Breast epithelium (tissue), 4 donors: ENCODE results near the gene ARHGAP15. TPM values are rescaled to one million over a fixed set of nuclear protein-coding genes. Genes with fewer than 3 reads are reported as not detected.

Source experiments
- DNase-seq, 2 donors: peaks; one replicate each; pipeline ENCODE4 v3.0.0-alpha.2; 2019; ENCODE audit warnings: low spot score in 2 of 2
- H3K27ac ChIP-seq, 2 donors: fragments of 200-600 bp; sonication (generic) in 1 of 2; one replicate each; pipeline ENCODE4 v1.5.1; 2016 to 2019; ENCODE audit warnings: mild to moderate bottlenecking in 1 of 2
- H3K27me3 ChIP-seq, 2 donors: fragments of 200-600 bp; sonication (generic) in 1 of 2; one replicate each; pipeline versions ENCODE4 v1.5.1 to v1.6.0; 2017 to 2019; ENCODE audit warnings: control low read depth in 1 of 2, mild to moderate bottlenecking in 1 of 2
- H3K36me3 ChIP-seq: fragments of 200-600 bp; one replicate; pipeline ENCODE4 v1.5.1; 2019
- H3K4me1 ChIP-seq, 2 donors: fragments of 200-600 bp; sonication (generic); one replicate each; pipeline ENCODE4 v1.5.1; 2016 to 2019; ENCODE audit warnings: control low read depth in 1 of 2
- H3K4me3 ChIP-seq, 3 donors: fragments of 200-600 bp; sonication (generic); 1 replicate in 2 of 3; 2 replicates in 1 of 3; pipeline ENCODE4 v1.5.1; 2016 to 2019; ENCODE audit warnings: mild to moderate bottlenecking in 3 of 3, moderate library complexity in 2 of 3
- H3K9me3 ChIP-seq, 2 donors: fragments of 200-600 bp; sonication (generic) in 1 of 2; one replicate each; pipeline ENCODE4 v1.5.1; 2016 to 2019; ENCODE audit warnings: control low read depth in 1 of 2
- POLR2A ChIP-seq: fragments of 450-650 bp; IDR thresholded peaks from one replicate; pipeline ENCODE4 v1.6.1; 2016; ENCODE audit warnings: antibody characterized with exemption, mild to moderate bottlenecking, moderate library complexity
- POLR2AphosphoS5 ChIP-seq, 3 donors: sonication (generic); formaldehyde crosslinking; IDR thresholded peaks; one replicate each; pipeline ENCODE4 v1.6.1; 2017; ENCODE audit warnings: antibody characterized with exemption in 3 of 3
- intact Hi-C: fragments of 100-400 bp; cut with DNase I; formaldehyde crosslinking; loops from one replicate; pipeline ENCODE4 v1.15.1; 2023; ENCODE audit warnings: low total_unique reads
- total RNA-seq, 3 donors: library from RNA; depleted of rRNA; stranded (reverse); fragments of >200 nt; gene quantifications; one replicate each; pipeline ENCODE4 v1.1.0, GENCODE V29; 2016
- TF ChIP-seq, protein P1 (sequence below), 3 donors: fragments of 450-650 bp; IDR thresholded peaks; one replicate each; pipeline ENCODE4 v1.5.1; 2016 to 2017; ENCODE audit warnings: antibody characterized with exemption in 3 of 3, mild to moderate bottlenecking in 3 of 3, moderate library complexity in 3 of 3

ARHGAP15 gene
- total RNA-seq, 3 donors from 2014 or later, result 8.9 to 13.4 (median 10.7) TPM

DNA sequence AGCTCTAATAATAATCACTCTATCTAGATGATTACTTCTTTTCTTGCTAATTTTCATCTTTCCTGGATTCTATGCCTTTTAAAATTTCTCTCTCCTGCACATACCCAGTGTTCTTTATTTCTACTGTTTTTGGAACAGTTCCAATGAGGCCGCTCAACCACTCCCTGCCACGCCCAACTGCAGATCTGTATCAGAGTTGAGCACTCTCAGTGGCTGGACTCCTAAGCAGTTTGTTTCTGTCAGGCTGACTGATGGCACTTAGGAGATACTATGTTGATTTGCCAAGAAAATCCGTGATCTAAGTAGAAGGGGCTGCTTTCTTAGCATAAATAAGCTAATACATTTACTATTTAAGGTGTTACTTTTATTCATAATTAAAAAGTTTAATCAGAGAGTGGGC lies 192.8 kb downstream of the ARHGAP15 start:
- H3K27me3 ChIP-seq, result no peaks in the 10 kb centered on the region
- TF ChIP-seq POLR2AphosphoS5 (IDR thresholded peaks at IDR 0.05) (no peak), POLR2A (no peak)
- TF ChIP-seq, protein P1, sequence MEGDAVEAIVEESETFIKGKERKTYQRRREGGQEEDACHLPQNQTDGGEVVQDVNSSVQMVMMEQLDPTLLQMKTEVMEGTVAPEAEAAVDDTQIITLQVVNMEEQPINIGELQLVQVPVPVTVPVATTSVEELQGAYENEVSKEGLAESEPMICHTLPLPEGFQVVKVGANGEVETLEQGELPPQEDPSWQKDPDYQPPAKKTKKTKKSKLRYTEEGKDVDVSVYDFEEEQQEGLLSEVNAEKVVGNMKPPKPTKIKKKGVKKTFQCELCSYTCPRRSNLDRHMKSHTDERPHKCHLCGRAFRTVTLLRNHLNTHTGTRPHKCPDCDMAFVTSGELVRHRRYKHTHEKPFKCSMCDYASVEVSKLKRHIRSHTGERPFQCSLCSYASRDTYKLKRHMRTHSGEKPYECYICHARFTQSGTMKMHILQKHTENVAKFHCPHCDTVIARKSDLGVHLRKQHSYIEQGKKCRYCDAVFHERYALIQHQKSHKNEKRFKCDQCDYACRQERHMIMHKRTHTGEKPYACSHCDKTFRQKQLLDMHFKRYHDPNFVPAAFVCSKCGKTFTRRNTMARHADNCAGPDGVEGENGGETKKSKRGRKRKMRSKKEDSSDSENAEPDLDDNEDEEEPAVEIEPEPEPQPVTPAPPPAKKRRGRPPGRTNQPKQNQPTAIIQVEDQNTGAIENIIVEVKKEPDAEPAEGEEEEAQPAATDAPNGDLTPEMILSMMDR (IDR thresholded peaks at IDR 0.05), result no peak
- H3K9me3 ChIP-seq, result no peaks in the 10 kb centered on the region
- no peak for DNase-seq
- H3K4me1 ChIP-seq, result no peaks in the 10 kb centered on the region
- no peak overlapping the region for H3K4me3 ChIP-seq
- intact Hi-C loops, result no loop called here
- H3K36me3 ChIP-seq, result no peaks in the 10 kb centered on the region
- no peak overlapping the region for H3K27ac ChIP-seq

DNA sequence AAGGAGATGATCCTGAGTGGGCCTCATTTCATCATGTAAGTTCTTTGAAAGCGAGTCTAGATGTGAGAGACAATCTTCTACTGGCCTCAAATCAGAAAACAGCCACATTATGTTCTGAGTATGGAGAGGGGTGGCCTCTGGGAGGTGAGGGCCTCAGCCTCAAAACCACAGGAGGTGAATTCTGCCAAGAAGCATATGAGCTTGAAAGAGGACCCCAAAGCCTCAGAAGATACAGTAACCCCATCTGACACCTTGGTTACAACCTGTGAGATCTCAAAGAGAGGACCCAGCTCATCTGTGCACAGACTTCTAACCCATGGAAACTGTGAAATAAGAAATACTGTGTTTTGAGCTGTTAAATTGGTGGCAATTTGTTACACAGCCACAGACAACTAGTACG lies 200.1 kb downstream of the ARHGAP15 start:
- Histone ChIP-seq H3K4me3 (no peak overlapping the region), H3K27ac (no peak overlapping the region), H3K27me3 (no peaks in the 10 kb centered on the region), H3K4me1 (no peaks in the 10 kb centered on the region), H3K9me3 (no peaks in the 10 kb centered on the region), H3K36me3 (no peaks in the 10 kb centered on the region)
- DNase-seq, result no peak
- intact Hi-C loops, result no loop called here
- TF ChIP-seq, protein P1 (IDR thresholded peaks at IDR 0.05), result no peak
- TF ChIP-seq POLR2A (no peak), POLR2AphosphoS5 (IDR thresholded peaks at IDR 0.05) (no peak)

DNA sequence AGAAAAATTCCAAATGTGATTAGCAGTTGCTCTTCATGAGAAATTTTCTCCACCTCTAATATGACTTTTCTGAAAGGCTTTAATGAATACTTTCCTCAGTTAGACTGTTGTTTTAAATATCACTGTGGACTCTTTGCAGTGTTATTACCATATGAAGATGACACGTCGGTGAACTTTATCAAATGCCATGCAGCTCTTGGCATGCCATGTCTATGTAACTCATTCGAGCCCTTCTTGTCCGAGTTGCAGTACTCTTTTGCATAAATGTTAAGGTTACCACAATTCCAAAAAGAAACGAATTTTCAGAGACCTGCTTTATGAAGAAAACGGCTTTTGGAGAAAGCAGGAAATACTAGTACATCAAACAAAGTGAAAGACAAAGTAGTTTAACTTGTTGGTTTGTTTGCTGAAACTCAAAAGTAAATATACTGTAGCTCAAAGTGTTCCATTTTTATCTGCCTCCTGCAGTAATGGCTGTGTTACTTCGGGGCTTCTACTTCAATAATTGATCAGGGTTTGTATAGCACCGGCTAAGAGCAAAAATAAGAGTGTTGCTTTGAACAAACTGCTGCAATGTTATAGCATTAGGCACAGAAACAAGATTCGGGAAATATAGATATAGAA lies 204.1 kb downstream of the ARHGAP15 start:
- H3K4me1 ChIP-seq, result no peaks in the 10 kb centered on the region
- intact Hi-C loops, result no loop called here
- H3K9me3 ChIP-seq, result no peaks in the 10 kb centered on the region
- no peaks in the 10 kb centered on the region for H3K36me3 ChIP-seq
- H3K27me3 ChIP-seq, result no peaks in the 10 kb centered on the region
- no peak for DNase-seq
- H3K27ac ChIP-seq, result no peak overlapping the region
- peak overlapping the region in 1 of 3 donors; percentile 4 for H3K4me3 ChIP-seq
- TF ChIP-seq POLR2A (no peak), POLR2AphosphoS5 (IDR thresholded peaks at IDR 0.05) (no peak)
- TF ChIP-seq, protein P1 (IDR thresholded peaks at IDR 0.05), result no peak

DNA sequence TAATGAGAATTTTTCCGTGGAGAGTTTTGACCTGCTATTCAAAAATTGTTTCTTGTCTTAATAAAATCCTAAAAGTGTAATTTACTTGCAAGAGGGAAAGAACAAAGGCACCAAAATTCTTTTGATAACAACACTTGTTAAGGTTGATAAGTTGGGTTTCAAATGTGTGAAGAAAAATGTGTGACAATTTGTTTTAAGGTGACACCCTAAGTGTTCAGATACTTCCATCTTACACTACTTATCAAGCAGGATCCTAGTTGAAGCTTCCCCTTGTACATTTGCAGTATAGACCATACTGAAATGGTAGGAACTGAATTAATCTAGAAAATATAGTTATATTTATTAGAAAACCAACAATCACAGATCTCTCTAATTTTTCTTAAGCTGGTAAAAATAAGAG lies 204.6 kb downstream of the ARHGAP15 start:
- no peak overlapping the region for H3K4me3 ChIP-seq
- intact Hi-C loops, result no loop called here
- H3K36me3 ChIP-seq, result no peaks in the 10 kb centered on the region

DNA sequence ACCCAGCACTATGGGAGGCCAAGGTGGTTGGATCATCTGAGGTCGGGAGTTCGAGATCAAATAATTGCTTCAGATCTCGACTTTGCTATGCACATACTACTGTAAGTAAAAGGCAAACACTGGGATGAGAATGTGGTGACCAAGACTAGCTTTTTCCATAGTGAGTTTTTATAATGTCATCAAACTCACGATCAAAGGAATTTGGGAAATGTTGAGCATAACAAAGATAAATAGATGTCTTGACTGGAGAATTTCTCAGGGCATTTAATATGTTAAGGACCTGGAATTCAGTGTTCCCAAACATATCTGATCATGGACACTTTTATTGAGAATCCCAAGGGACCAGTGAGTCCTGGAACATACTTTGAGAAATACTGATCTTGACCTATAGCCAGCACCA lies 205.6 kb downstream of the ARHGAP15 start:
- TF ChIP-seq, protein P1 (IDR thresholded peaks at IDR 0.05), result no peak
- TF ChIP-seq POLR2AphosphoS5 (IDR thresholded peaks at IDR 0.05) (no peak), POLR2A (no peak)
- Histone ChIP-seq H3K27ac (no peak overlapping the region), H3K4me1 (no peaks in the 10 kb centered on the region), H3K36me3 (no peaks in the 10 kb centered on the region), H3K4me3 (no peak overlapping the region), H3K9me3 (no peaks in the 10 kb centered on the region), H3K27me3 (no peaks in the 10 kb centered on the region)
- intact Hi-C loops, result no loop called here
- no peak for DNase-seq

More for the DNA sequence above, 204.6 kb downstream of the ARHGAP15 start:
- DNase-seq, result no peak
- TF ChIP-seq POLR2AphosphoS5 (IDR thresholded peaks at IDR 0.05), result no peak
- TF ChIP-seq, protein P1 (IDR thresholded peaks at IDR 0.05), result no peak
- no peak for TF ChIP-seq POLR2A
- Histone ChIP-seq H3K4me1 (no peaks in the 10 kb centered on the region), H3K27ac (no peak overlapping the region), H3K9me3 (no peaks in the 10 kb centered on the region), H3K27me3 (no peaks in the 10 kb centered on the region)
